CD4-positive, CD25-positive, alpha-beta regulatory T cell (primary cell): ENCODE data around the gene S100A13. TPM values are rescaled to one million over a fixed set of nuclear protein-coding genes. Genes with fewer than 3 reads are reported as not detected.

Experiments
- ATAC-seq, 2 donors: fragments of 150-1000 bp; cut with Tn5 transposase; one replicate each; pipeline ENCODE4 v1.10.0; 2021; ENCODE audit warnings: low read depth in 2 of 2, moderate number of reproducible peaks in 2 of 2, moderate library complexity in 1 of 2
- DNase-seq, 3 donors: peaks; one replicate each; pipeline versions ENCODE4 v3.0.0 to v3.0.0-alpha.2; 2012 to 2022; ENCODE audit warnings: mixed read lengths in 1 of 3
- H3K27ac ChIP-seq: one replicate; pipeline ENCODE4 v1.7.0; 2013; ENCODE audit warnings: mild to moderate bottlenecking, low read length; ENCODE audit not compliant: insufficient read depth, poor library complexity, severe bottlenecking
- H3K27me3 ChIP-seq: one replicate; pipeline ENCODE4 v1.7.0; 2013; ENCODE audit warnings: low read length; ENCODE audit not compliant: control insufficient read depth, insufficient read depth
- H3K36me3 ChIP-seq: one replicate; pipeline ENCODE4 v1.7.0; 2013; ENCODE audit warnings: mild to moderate bottlenecking, low read length, moderate library complexity; ENCODE audit not compliant: control insufficient read depth, insufficient read depth
- H3K4me1 ChIP-seq: 2 replicates; pipeline ENCODE4 v1.7.0; 2013; ENCODE audit warnings: mild to moderate bottlenecking, low read length; ENCODE audit not compliant: insufficient read depth, control insufficient read depth, poor library complexity, severe bottlenecking
- H3K4me3 ChIP-seq: one replicate; pipeline ENCODE4 v1.7.0; 2013; ENCODE audit warnings: low read depth, mild to moderate bottlenecking, low read length, moderate library complexity
- H3K9me3 ChIP-seq, 2 experiments: 1 replicate in 1 of 2; 2 replicates in 1 of 2; pipeline ENCODE4 v1.7.0; 2013; ENCODE audit warnings: low read length in 2 of 2, mild to moderate bottlenecking in 1 of 2, moderate library complexity in 1 of 2; ENCODE audit not compliant: control insufficient read depth in 2 of 2
- H3K27ac Mint-ChIP-seq, 3 donors: one replicate each; pipeline ENCODE4 v1.8.0; 2020 to 2022; ENCODE audit warnings: mild to moderate bottlenecking in 3 of 3, mixed read lengths in 3 of 3, moderate library complexity in 2 of 3
- H3K27me3 Mint-ChIP-seq: one replicate; pipeline ENCODE4 v1.8.0; 2022; ENCODE audit warnings: mild to moderate bottlenecking, mixed read lengths
- H3K36me3 Mint-ChIP-seq: one replicate; pipeline ENCODE4 v1.8.0; 2020; ENCODE audit warnings: mixed read lengths
- H3K4me1 Mint-ChIP-seq, 4 donors: one replicate each; pipeline ENCODE4 v1.8.0; 2020 to 2022; ENCODE audit warnings: mixed read lengths in 4 of 4, mild to moderate bottlenecking in 1 of 4
- H3K4me3 Mint-ChIP-seq, 4 donors: one replicate each; pipeline ENCODE4 v1.8.0; 2020 to 2022; ENCODE audit warnings: mild to moderate bottlenecking in 4 of 4, mixed read lengths in 4 of 4, moderate library complexity in 3 of 4
- H3K9me3 Mint-ChIP-seq, 7 donors: one replicate each; pipeline ENCODE4 v1.8.0; 2020 to 2022; ENCODE audit warnings: mixed read lengths in 7 of 7, mild to moderate bottlenecking in 3 of 7, moderate library complexity in 2 of 7
- polyA plus RNA-seq, 4 donors: library from polyadenylated mRNA; unstranded; fragments of 300-500 nt; fragmentation: Illumina TruSeq; gene quantifications; one replicate each; pipeline ENCODE4 v1.2.3, GENCODE V29; 2021
- total RNA-seq: library from RNA; stranded (reverse); gene quantifications from one replicate; pipeline ENCODE4 v1.2.3, GENCODE V29; 2022

S100A13 gene
- total and polyA plus RNA-seq, 5 donors from 2014 or later = 0.41 to 6.4 (median 1.8) TPM

- DNase-seq (no peak), ATAC-seq (no peak)
- H3K27me3 ChIP-seq = no peaks in the 10 kb centered on the region
- no peak overlapping the region for H3K4me3 Mint-ChIP-seq
- H3K36me3 Mint-ChIP-seq = no peaks in the 10 kb centered on the region
- no peaks in the 10 kb centered on the region for H3K36me3 ChIP-seq
- H3K9me3 Mint-ChIP-seq = no peaks in the 10 kb centered on the region
- no peak overlapping the region for H3K4me3 ChIP-seq
- peaks cover 0 to 26% (median 11%) of the 10 kb centered on the region in 4 donors for H3K4me1 Mint-ChIP-seq
- H3K27ac Mint-ChIP-seq = no peak overlapping the region
- no peaks in the 10 kb centered on the region for H3K27me3 Mint-ChIP-seq
- peaks cover 14% of the 10 kb centered on the region for H3K4me1 ChIP-seq
- no peaks in the 10 kb centered on the region for H3K9me3 ChIP-seq
- no peak overlapping the region for H3K27ac ChIP-seq
Observed at GRCh38 chr1:153655333-153655732, 28.0 kb upstream of the S100A13 start.

GRCh38 chr1:153652805-153653500 lies 25.6 kb upstream of the S100A13 start:
- no peak overlapping the region for H3K27ac ChIP-seq
- Mint-ChIP-seq H3K4me1 (peaks cover 4 to 23% (median 15%) of the 10 kb centered on the region in 4 donors), H3K9me3 (no peaks in the 10 kb centered on the region), H3K27ac (no peak overlapping the region), H3K4me3 (no peak overlapping the region), H3K36me3 (no peaks in the 10 kb centered on the region), H3K27me3 (no peaks in the 10 kb centered on the region)
- H3K4me1 ChIP-seq = peaks cover 13% of the 10 kb centered on the region
- no peaks in the 10 kb centered on the region for H3K27me3 ChIP-seq
- H3K36me3 ChIP-seq = no peaks in the 10 kb centered on the region
- no peaks in the 10 kb centered on the region for H3K9me3 ChIP-seq
- no peak overlapping the region for H3K4me3 ChIP-seq
- DNase-seq = no peak
- no peak for ATAC-seq

- peaks cover 4 to 30% (median 21%) of the 10 kb centered on the region in 4 donors for H3K4me1 Mint-ChIP-seq
- H3K27me3 Mint-ChIP-seq = no peaks in the 10 kb centered on the region
- H3K4me3 Mint-ChIP-seq = no peak overlapping the region
Observed at GRCh38 chr1:153651771-153652170, 24.5 kb upstream of the S100A13 start.

GRCh38 chr1:153649863-153650235 lies 22.5 kb upstream of the S100A13 start:
- Histone ChIP-seq H3K36me3 (peaks cover 19% of the 10 kb centered on the region), H3K27me3 (no peaks in the 10 kb centered on the region), H3K4me3 (no peak overlapping the region), H3K4me1 (peaks cover 18% of the 10 kb centered on the region), H3K9me3 (no peaks in the 10 kb centered on the region), H3K27ac (peak overlapping the region; percentile 41)
- ATAC-seq = peak; percentile 18 to 25
- no peaks in the 10 kb centered on the region for H3K27me3 Mint-ChIP-seq
- no peaks in the 10 kb centered on the region for H3K9me3 Mint-ChIP-seq
- peaks cover 14 to 47% (median 33%) of the 10 kb centered on the region in 4 donors for H3K4me1 Mint-ChIP-seq
- peak overlapping the region in 2 of 4 donors; percentile 70 to 72 for H3K4me3 Mint-ChIP-seq
- peaks cover 15% of the 10 kb centered on the region for H3K36me3 Mint-ChIP-seq
- DNase-seq = no peak
- peak overlapping the region; percentile 89 to 97 (median 97) for H3K27ac Mint-ChIP-seq

More at GRCh38 chr1:153651771-153652170, 24.5 kb upstream of the S100A13 start:
- Histone ChIP-seq H3K4me3 (no peak overlapping the region), H3K36me3 (peaks cover under 1% of the 10 kb centered on the region), H3K27me3 (no peaks in the 10 kb centered on the region), H3K27ac (no peak overlapping the region), H3K9me3 (no peaks in the 10 kb centered on the region), H3K4me1 (peaks cover 13% of the 10 kb centered on the region)
- Mint-ChIP-seq H3K36me3 (no peaks in the 10 kb centered on the region), H3K27ac (no peak overlapping the region), H3K9me3 (no peaks in the 10 kb centered on the region)
- DNase-seq = no peak
- no peak for ATAC-seq

- H3K9me3 ChIP-seq = no peaks in the 10 kb centered on the region
- H3K27me3 Mint-ChIP-seq = no peaks in the 10 kb centered on the region
- ATAC-seq = peak; percentile 77 to 80
Observed at GRCh38 chr1:153649137-153649862, 22.0 kb upstream of the S100A13 start.

GRCh38 chr1:153648000-153648643 lies 20.8 kb upstream of the S100A13 start:
- Histone ChIP-seq H3K4me1 (peaks cover 23% of the 10 kb centered on the region), H3K27ac (no peak overlapping the region), H3K4me3 (no peak overlapping the region), H3K27me3 (no peaks in the 10 kb centered on the region), H3K9me3 (no peaks in the 10 kb centered on the region), H3K36me3 (peaks cover 36% of the 10 kb centered on the region)
- Mint-ChIP-seq H3K36me3 (peaks cover 27% of the 10 kb centered on the region), H3K9me3 (no peaks in the 10 kb centered on the region), H3K27me3 (no peaks in the 10 kb centered on the region), H3K4me1 (peaks cover 14 to 64% (median 43%) of the 10 kb centered on the region in 4 donors), H3K4me3 (peak overlapping the region in 1 of 4 donors; percentile 35), H3K27ac (peak overlapping the region in 2 of 3 donors; percentile 21 to 97)
- ATAC-seq (no peak), DNase-seq (no peak)

More at GRCh38 chr1:153649137-153649862, 22.0 kb upstream of the S100A13 start:
- Mint-ChIP-seq H3K9me3 (no peaks in the 10 kb centered on the region), H3K4me1 (peaks cover 14 to 53% (median 37%) of the 10 kb centered on the region in 4 donors), H3K36me3 (peaks cover 17% of the 10 kb centered on the region), H3K4me3 (peak overlapping the region in 3 of 4 donors; percentile 61 to 72 (median 70)), H3K27ac (peak overlapping the region; percentile 89 to 97 (median 97))
- peak in 2 of 3 donors; percentile 37 to 58 for DNase-seq
- Histone ChIP-seq H3K4me1 (peaks cover 18% of the 10 kb centered on the region), H3K36me3 (peaks cover 24% of the 10 kb centered on the region), H3K27ac (peak overlapping the region; percentile 20), H3K4me3 (no peak overlapping the region), H3K27me3 (no peaks in the 10 kb centered on the region)

GRCh38 chr1:153647346-153647714 lies 20.0 kb upstream of the S100A13 start:
- H3K4me3 Mint-ChIP-seq = peak overlapping the region in 1 of 4 donors; percentile 71

More at GRCh38 chr1:153647346-153647714, 20.0 kb upstream of the S100A13 start:
- no peak overlapping the region for H3K27ac ChIP-seq
- H3K4me1 ChIP-seq = peaks cover 27% of the 10 kb centered on the region
- peaks cover 14 to 68% (median 44%) of the 10 kb centered on the region in 4 donors for H3K4me1 Mint-ChIP-seq
- no peak for DNase-seq
- H3K9me3 ChIP-seq = no peaks in the 10 kb centered on the region
- no peaks in the 10 kb centered on the region for H3K27me3 ChIP-seq
- H3K36me3 Mint-ChIP-seq = peaks cover 32% of the 10 kb centered on the region
- no peak for ATAC-seq
- no peak overlapping the region for H3K4me3 ChIP-seq
- no peaks in the 10 kb centered on the region for H3K27me3 Mint-ChIP-seq
- H3K9me3 Mint-ChIP-seq = no peaks in the 10 kb centered on the region
- H3K27ac Mint-ChIP-seq = peak overlapping the region in 1 of 3 donors; percentile 21
- H3K36me3 ChIP-seq = peaks cover 44% of the 10 kb centered on the region
